HG02623 (cell line): ENCODE data around the gene ISOC1.

ENCODE experiments used
- ATAC-seq: cut with Tn5 transposase; IDR thresholded peaks from one replicate; pipeline ENCODE4 v1.9.1; 2021; ENCODE audit warnings: moderate library complexity; ENCODE audit not compliant: unreplicated experiment

The ISOC1 gene

DNA sequence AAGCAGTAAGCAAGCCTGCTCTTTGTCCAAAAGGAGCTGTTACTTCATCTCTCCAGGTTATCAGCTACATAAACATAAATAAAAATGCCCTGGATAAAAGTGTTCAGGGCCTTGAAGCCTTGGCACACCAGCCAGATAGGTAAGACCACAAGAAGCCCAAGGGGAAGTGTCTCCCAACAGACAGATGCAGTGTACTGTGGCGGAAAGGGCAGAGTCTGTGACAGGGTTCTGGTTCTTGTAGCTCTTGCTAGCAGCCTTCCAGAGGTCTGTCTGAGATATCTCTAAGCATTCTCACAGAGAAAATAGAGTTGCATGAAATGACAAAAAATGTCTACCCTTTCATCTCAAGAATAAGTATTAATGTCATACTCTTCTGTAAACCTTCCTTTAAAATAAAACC is 30.1 kb downstream of the ISOC1 start:
- ATAC-seq = no peak

DNA sequence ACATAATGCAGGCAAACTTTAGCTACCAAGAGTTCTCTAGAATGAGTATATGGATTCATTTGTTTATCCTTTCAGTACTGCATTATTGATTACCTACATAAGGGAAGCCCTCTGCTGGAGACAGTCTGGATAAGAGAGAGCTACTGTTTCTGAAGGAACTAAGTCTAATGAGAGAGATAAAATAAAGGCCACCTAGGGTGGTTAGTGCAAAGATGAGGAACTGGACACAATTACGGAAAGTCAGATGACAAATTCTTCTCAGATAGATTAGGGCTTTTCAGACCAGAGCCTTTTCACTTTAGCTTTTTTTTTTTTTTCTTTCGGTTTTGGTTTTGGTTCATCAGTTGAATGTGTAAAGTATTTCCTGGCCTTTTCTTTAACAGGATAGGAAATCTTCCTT is 31.3 kb downstream of the ISOC1 start:
- peak; percentile 59 for ATAC-seq

DNA sequence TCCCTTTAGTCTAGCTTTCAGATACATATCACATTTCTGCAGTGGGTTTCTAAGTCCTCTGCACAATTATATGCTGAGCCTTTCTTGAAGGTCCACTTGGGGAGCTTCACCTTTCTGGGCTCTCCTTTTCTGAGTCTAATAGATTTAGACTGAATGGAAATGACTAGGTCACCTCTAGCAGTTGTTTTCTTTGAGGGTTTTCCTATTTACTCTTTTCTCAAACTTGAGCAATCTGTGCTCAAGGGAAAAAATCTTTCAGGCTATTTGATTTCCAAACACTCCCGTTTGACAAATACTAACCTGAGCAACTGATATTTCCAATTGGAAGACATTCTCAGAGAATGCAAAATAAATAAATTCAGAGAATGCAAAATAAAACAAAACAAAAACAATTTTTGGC is 39.0 kb downstream of the ISOC1 start:
- no peak for ATAC-seq

DNA sequence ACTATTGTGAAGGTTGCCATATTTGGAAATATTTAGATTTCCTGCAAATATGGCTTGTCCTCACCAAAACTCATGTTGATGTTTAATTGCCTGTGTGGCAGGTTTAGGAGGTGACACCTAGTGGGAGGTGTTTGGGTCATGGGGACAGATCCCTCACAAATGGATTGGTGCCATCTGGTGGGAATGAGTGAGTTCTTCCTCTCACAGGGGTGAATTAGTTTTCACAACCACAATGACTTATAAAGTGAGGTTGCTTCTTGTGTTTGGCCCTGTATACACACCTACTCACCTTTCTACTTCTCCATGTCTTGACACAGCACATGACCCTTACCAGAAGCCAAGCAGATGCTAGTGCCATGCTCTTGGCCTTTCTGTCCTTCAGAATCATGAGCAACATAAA is 41.1 kb downstream of the ISOC1 start:
- peak; percentile 75 for ATAC-seq

DNA sequence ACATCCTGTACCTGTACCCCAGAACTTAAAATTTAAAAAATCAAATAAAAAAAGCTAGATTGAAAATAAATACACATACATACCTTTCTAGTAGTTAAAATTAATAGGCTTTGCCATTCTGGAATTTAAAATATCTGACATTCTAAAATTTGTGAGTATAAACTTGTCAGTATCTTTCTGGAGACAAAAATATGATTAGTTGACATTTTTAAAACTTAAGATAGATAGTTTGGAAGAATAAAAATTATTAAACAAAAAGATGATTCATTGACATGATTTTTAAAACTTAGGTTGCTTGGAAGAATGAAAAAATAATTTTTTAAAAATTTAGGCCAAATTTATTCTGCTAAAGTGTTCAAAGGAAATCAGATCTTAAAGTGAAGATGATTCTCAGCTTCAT is 43.1 kb downstream of the ISOC1 start:
- no peak for ATAC-seq

DNA sequence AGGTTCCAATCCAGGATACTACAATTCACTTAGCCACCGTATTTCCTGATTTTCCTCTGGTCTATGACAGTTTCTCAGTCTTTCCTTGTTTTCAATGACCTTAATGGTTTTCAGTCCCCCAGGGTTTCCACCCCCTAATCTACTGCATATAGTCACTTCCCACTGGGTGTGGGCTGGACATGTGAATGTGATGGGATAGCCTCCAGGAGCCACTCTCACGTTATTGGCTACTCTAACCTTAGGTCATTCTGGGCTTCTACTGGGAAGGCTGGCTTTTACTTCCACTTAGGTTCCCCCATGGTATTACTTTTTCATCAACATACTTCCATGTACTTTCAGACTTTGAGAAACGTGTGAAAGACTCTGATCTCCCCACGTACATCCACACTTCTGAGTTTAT is 46.5 kb downstream of the ISOC1 start:
- ATAC-seq = no peak

DNA sequence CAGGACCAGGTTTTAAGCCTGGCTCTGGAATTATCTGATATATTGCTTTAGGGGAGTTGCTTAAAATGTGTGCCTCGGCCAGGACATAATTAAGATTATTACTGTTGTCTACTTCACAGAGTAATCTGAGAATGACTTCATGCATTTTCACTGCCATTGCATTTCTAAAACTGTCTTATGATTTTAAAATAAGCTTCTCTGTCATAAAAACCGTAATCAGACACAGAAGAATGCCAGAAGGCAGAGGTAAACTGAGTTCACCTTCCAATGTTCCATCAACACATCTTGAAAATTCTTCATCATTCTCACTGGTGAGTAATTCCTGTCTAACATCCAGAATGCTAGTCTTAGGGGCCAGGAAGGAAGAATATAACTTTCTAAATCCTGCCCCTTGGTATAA is 47.1 kb downstream of the ISOC1 start:
- no peak for ATAC-seq

DNA sequence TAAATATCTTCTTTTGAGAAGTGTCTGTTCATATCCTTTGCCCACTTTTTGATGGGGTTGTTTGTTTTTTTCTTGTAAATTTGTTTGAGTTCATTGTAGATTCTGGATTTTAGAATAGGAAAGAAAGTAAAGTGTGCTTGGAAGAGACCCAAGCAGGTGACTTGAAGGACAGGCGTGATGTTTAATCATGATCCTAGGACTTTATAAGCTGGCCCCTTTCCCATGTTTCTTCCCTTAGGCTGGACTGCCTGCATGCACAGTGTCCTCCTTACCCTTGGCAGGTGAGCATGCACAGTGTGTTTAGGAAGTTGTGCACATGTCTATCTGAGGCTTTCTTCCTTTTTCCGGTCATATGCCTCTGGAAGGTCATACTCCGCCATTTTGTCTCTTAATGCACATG is 61.3 kb downstream of the ISOC1 start:
- ATAC-seq = no peak

DNA sequence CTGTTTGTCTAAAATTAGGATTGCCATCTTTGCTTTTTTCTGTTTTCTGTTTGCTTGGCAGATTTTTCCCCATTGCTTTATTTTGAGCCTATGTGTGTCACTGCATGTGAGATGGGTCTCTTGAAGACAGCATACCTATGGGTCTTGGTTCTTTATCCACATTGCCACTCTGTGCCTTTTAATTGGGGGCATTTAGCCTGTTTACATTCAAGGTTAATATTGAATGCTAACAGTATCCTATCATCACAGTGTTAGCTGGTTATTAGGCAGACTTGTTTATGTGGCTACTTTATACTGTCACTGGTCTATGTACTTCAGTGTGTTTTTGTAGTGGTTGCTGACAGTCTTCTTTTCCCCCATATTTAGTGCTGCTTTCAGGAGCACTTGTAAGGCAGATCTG is 67.3 kb downstream of the ISOC1 start:
- ATAC-seq = no peak
